Stimulated activated CD4-positive, alpha-beta T cell treated with anti-CD3 and anti-CD28 coated beads, Interleukin-4, amount 100 ng/mL, for 1 hour (primary cell): ENCODE results near the gene CABLES2.

Experiments
- DNase-seq: peaks from one replicate; pipeline ENCODE4 v3.0.0-alpha.2; 2020

CABLES2 gene

DNA sequence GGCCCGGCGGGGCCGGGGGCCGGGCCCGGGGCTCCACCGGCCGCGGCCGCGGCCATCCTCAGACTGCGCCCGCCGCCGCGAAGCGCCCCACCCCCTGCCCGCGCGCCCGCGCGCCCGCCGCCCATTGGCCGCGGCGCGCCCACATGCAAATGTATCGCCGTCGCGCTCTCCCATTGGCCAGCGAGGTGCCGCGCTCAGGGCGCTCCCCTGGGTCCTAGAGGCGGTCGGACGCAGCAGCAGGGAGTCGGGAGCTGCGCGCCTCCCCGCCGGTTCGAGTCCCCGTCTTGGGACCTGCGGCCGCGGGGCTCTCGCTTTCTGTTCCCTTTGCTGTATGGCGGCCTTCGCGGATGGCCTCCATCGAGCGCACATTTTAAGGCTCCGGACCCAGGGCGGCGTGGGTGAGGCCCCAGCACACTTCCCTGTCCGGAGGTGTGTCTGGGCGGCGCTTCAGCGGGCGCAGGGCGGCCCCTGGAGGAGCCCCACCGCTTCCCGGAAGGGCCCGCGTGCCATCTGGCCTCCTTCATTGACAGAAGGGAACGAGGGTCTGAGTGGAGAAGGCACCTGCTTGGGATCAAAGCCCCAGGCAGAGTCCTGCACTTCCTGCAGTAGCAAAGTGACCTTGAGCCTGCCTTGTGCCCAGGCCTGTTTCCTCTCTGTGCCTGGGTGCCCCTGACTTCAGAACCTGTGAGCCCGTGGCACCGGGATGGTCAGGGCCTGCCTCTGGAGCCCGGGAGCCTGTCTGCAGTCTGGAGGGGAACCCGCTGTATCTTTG is at the start of gene CABLES2:
TSS of gene CABLES2 (minus strand) at position 65 of the 772 bp plus-strand sequence. CDS start at position 56, 9 bp downstream.
- peak; percentile 91 for DNase-seq

GRCh38 chr20:62455929-62456328 is 48.8 kb upstream of the CABLES2 start:
- no peak for DNase-seq

DNA sequence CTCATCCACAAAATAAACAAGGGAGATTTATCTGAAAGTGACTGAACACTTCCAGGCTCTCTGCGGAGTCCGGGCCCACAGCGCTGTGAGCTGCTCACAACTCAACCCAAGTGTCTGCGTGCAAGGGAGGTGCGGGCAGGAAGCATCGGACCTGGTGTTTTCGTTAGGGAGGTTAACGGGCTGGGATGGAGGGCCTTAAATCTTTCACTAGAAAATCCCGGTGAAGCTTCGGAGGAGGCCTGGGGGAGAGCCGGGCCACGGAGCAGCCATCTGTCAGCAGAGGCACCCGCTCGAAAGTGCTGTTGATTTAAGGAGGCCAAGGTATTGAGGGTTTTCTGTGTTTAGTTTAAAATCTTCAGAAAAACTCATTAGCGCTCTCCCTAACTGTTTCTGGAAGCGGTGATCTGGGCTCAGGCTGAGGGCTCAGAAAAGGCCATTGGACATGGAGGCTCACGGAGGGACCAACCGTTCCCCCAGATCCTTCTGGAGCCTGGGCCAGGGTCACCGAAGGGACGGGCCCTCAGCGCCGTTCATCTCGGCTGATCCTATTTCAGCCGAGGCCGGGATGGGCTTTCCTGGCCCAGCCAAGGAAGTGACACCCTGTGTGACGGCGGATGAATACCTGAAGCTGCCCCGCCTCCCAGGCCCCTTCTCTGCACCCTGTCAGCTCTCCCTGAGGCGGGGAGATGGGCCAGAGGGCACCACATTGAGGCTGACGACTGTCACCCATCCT is 48.0 kb upstream of the CABLES2 start:
- DNase-seq: no peak

DNA sequence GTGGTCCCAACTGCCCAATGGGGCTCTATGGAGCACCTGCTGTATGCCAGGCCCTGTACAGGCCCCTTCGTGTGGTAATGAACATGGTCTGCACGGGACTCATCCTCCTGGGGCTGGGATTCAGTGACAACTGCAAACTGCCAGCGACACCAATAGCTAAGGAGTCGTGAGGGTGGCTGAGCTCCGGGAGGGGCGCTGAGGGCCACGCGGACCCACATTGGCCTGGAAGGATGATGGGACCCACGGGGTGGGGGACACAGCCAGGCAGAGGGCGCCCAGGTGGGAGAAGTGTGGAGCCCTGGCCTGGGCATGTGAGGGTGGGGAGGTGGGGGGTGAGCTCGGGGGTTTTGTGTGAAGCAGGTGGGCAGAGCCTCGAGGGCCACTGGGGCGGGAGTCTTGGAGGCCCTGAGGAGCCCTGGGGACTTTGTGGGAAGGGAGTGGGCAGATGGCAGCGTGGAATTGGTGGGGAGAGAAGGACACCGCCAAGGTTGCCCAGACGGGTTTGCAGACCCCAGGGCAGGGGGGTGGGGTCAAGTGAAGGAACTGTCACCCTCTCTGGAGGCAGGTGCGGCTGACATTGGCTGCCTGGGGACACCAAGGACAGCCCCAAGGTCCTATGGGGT is 46.2 kb upstream of the CABLES2 start:
- no peak for DNase-seq

DNA sequence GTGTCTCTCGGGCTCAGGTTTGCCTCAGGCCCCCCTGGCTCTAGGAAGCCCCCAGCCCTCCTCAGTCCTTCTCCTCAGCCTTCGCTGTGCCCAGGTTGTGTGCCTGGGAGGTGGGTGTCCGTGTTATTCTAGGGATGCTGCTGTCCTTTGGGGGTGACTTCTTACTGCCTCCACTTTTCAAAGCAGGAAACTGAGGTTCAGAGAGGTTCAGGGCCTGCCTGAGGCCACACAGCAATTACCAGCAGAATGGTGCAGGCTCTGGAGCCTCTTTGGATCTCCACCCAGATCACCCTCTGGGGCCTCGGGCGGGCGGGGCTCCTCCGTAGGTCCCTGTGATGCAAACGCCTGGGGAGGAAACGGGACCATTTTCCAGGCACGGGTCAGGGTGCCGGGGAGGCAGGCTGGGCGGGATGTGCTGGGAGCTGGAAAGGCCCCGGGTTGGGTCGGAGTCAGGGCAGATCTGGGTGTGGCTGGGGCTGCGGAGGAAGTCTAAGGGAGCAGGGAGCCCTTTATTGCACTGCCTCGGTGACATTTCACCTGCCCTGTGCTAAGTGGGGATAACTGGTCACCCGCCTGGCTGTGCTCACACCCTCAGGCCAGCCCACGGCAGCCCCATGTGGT is 45.5 kb upstream of the CABLES2 start:
- DNase-seq: no peak

- DNase-seq: no peak
Observed at GRCh38 chr20:62451970-62452369, 44.9 kb upstream of the CABLES2 start.

DNA sequence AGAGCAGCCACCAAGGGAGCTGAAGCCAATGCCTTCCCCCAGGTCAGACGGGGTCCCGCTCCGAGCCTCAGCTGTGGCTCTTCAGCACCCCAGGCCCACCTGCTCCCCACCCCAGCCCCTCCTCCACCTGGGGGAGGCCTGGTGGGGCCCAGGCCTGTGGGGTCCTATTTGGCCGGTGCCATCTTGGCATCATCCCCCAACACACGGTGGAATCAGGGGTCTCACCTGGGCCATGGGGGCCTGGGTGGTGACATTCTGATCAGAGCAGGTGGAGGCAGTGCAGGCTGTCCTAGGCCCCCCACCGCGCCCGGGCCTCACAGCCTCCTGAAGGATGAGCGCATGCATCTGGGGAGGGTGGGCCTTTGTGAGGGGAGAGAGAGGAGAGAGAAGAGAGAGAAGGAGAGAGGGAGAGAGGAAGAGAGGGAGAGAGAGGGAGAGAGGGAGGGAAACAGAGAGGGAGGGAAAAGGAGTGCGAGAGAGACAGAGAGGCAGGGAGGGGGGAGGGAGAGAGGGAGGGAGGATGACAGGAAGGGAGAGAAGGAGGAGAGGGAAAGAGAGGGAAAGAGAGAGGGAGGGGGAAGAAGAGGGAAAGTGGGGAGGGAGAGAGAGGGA is 44.2 kb upstream of the CABLES2 start:
- no peak for DNase-seq

GRCh38 chr20:62449951-62450691 is 43.0 kb upstream of the CABLES2 start:
- DNase-seq: no peak

DNA sequence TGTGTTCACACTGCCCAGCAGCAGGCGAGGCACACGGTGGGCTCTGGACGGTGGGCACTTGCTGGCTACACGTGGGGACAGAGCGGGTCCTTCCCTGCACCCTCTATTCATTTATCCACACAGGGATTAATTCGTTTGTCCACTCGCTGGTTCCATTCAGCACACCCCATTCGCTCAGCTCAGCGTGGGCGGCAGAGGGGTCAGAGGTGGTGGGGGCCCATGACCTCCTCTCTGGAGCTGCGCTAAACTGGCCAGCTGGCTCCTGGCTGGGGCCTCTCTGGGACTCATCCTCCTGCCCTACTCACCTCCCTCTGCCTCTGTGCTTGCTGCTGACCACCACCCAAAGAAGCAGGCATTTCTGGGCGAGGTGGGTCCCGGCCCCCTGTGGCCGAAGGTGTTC is 41.7 kb upstream of the CABLES2 start:
- no peak for DNase-seq

DNA sequence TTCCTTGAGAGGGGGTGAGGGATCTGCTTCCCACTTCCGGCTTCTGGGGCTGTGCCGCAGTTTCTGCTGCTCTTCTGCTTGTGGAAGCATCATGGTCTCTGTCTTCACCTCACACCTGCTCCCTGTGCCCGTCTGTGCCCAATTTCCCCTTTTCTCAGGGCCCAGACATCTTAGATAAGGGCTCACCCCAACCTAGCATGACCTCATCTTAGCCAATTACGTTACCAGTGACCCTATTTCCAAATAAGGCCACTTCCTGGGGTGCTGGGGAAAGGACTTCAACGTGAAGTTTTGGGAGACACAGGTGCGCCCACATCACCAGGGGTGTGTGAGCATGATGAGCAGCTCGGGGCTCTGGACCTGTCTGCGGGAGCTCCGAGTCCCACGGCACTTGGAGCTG is 41.0 kb upstream of the CABLES2 start:
- DNase-seq: no peak

DNA sequence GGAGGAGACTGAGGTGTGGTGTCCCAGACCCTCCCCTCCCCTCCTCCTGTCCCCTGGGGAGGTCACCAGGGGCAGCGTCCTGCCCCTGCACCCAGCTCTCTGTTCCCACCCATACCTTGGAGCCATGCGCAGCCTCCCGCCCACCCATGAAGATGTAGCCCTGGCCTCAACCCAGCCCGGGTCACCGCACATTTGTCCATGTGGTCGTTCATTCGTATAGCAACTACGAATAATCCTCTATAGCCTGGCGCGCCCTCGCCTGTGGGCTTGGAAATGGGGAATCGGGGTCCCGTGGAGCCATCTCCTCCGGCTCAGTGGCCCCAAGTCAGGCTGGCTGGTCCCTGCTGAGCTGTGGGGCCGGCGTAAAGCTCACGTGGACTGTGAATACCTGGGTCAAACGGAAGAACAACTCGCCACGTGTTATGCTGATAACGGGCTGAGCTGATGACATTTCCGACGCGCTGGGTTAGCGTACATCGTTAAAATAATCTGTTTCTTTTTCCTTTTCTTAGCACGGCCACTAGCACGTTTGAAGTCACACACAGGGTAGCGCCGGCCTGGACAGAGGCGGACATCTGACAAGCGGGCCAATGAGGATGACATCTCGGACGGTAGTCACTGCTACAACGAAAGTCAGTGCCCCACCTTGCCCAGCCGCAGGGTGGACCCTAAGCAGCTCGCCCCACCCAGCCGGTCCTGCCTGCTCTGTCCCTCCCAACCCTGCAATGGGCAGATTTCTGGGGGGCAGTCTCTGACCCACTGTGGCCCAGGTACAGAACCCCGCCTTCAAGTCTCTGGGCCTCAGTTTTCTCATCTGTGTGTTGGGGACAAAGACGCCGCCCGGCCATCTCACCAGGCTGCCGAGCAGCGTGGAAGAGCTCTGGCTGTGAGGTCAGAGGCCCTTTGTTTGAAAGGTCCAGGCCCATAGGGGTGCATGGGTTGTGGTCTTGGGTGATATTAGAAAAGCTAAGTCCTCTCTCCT is 40.1 kb upstream of the CABLES2 start:
- DNase-seq: no peak

DNA sequence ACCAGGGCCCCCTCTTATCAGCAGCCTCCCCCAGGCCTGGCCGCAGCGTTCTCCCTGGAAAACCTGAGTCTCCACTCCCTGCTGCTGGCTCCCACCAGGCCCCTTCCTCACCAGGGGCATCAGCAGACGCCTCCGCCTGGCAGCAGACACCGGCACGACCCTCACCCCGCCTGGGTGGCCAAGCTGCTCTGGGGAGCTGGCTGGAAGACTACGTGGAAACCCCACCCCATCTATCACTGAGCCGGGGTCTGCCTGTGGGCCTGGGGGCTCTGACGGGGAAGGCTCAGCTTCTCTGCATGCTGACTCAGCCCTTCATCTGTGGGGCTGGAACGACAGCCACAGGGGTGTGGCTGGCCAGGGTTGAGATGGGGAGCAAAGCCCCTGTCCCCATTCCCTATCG is 39.4 kb upstream of the CABLES2 start:
- DNase-seq: no peak

GRCh38 chr20:62445553-62446340 is 38.7 kb upstream of the CABLES2 start:
- no peak for DNase-seq

DNA sequence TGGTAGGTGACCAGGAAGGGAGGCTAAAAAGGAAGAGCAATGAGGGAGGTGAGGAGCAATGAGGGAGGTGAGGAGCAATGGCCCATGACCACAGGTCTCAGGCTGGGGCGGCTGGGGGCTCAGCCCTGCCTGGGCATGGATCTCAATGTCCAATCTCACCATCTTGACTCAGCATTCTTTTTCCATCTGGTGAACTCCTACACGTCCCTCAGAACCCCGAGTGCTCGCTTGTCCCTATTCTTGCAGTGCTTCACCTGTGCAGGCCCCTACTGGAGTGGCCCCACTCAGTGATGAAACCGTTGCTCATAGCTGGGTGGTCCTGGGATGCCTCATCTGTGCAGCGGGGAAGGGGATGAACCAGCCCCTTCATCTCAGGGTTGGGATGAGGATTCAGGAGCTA is 37.2 kb upstream of the CABLES2 start:
- no peak for DNase-seq

- no peak for DNase-seq
Observed at GRCh38 chr20:62441987-62442539, 35.0 kb upstream of the CABLES2 start.

DNA sequence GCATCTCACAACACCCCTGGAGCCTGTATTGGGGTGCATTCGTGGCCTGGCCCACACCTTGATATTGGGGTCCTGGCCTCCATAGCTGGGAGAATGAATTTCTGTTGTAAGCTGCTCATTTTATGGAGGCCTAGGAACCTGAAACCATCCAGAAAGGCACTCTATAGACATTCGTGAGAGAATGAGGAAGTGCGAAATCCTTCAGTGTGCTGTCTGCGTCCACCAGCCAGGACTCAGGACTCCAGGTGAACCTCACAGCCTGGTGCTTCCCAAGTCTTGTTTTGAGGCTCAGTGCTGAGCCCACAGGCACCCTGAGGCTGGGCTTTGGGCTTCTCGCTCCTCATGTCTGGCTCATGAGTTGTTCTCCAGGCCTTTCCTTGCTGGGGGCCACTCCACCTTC is 32.1 kb upstream of the CABLES2 start:
- no peak for DNase-seq

- no peak for DNase-seq
Observed at GRCh38 chr20:62437927-62438326, 30.8 kb upstream of the CABLES2 start.

DNA sequence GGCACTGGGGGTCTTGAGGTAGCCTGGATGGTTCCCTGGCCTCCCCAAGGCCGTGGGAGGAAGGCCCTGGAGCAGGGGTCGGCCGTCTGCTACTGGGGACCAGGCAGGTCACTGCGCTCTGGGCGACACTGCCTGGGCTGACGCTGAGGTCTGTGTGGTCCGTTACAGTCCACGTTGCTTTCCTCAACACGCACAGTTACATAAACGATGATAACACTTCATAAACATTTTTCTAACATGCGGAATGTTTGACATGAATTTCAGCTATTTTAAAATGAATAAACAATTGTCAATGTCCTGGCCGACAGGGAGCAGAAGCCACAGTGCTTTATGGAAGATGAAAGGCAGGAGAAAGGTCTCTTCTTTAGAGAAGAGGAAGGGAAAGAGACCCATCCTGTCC is 30.4 kb upstream of the CABLES2 start:
- no peak for DNase-seq

DNA sequence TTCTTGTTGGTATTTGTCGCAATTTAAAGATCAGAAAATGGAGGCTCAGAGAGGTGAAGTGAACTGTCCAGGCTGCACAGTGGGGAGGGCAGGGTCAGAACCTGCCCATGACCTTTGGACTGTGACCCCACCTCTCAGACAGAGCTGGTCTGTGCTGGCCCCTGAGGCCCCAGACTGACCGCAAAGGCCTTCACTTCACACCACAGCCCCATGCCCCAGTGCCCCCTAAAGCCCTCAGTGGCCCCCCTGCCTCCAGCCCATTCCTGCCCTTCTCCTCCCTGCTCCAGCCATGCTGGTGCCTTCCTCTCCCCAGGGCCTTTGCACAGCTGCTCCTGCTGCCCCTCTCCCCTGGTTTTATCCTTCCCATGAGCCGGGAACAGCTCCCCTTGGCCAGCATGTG is 29.6 kb upstream of the CABLES2 start:
- DNase-seq: no peak
